ENCODE measurements around the gene PEAK3. TPM values are rescaled to one million over a fixed set of nuclear protein-coding genes. Genes with fewer than 3 reads are reported as not detected.

The PEAK3 gene
- total RNA-seq, 2 donors from 2014 or later, result 0.27 to 0.80 TPM

DNA sequence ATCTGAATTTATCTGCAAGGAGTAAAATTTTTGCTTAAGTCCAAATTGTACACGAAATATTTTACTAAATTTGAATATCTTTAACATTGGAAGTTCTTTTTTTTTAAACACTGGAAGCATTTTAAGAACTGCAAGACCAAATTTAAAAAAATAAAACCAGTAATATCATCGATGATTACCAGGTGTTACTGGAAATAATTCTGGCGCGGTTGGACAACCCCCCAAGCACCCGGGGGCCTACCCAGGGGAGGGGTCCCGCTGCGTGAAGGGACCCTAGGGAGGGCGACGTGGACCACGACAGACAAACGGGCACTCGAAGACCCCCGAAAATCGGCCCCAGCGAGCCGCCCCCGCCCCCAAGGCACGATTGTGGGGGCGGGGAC lies 13.1 kb downstream of the PEAK3 start:
- Histone ChIP-seq H3K4me3 (peak overlapping the region; percentile 100), H3K36me3 (peaks cover 0 to 5% of the 10 kb centered on the region in 2 donors), H3K27me3 (replicated peaks; ENCODE audit: insufficient read depth) (no peaks in the 10 kb centered on the region), H3K4me1 (replicated peaks) (peaks cover 19% of the 10 kb centered on the region), H3K27ac (peak overlapping the region; percentile 76 to 99), H3K9me3 (no peaks in the 10 kb centered on the region)
- TF ChIP-seq POLR2AphosphoS5 (IDR thresholded peaks at IDR 0.05) (no peak), POLR2A (IDR thresholded peaks at IDR 0.05) (no peak)
- TF ChIP-seq, protein P1, sequence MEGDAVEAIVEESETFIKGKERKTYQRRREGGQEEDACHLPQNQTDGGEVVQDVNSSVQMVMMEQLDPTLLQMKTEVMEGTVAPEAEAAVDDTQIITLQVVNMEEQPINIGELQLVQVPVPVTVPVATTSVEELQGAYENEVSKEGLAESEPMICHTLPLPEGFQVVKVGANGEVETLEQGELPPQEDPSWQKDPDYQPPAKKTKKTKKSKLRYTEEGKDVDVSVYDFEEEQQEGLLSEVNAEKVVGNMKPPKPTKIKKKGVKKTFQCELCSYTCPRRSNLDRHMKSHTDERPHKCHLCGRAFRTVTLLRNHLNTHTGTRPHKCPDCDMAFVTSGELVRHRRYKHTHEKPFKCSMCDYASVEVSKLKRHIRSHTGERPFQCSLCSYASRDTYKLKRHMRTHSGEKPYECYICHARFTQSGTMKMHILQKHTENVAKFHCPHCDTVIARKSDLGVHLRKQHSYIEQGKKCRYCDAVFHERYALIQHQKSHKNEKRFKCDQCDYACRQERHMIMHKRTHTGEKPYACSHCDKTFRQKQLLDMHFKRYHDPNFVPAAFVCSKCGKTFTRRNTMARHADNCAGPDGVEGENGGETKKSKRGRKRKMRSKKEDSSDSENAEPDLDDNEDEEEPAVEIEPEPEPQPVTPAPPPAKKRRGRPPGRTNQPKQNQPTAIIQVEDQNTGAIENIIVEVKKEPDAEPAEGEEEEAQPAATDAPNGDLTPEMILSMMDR (IDR thresholded peaks at IDR 0.05), result no peak
- WGBS, result under 1% methylated on average over 19 of the region's 19 CpGs
- DNase-seq (ENCODE audit: low spot score), result no peak
- intact Hi-C loops (cut with DNase I), result no loop called here

GRCh38 chr19:2268480-2268830 lies 13.5 kb downstream of the PEAK3 start:
- TF ChIP-seq POLR2AphosphoS5 (IDR thresholded peaks at IDR 0.05) (no peak), POLR2A (IDR thresholded peaks at IDR 0.05) (no peak)
- Histone ChIP-seq H3K4me1 (replicated peaks) (peaks cover 18% of the 10 kb centered on the region), H3K9me3 (no peaks in the 10 kb centered on the region), H3K27me3 (replicated peaks; ENCODE audit: insufficient read depth) (no peaks in the 10 kb centered on the region), H3K27ac (peak overlapping the region in 1 of 2 donors; percentile 99), H3K36me3 (peaks cover 0 to 5% of the 10 kb centered on the region in 2 donors), H3K4me3 (peak overlapping the region; percentile 100)
- no peak for DNase-seq (ENCODE audit: low spot score)
- intact Hi-C loops (cut with DNase I), result no loop called here
- 78% methylated on average over 4 of the region's 4 CpGs for WGBS

GRCh38 chr19:2266183-2266993 lies 15.6 kb downstream of the PEAK3 start:
- H3K27me3 ChIP-seq (replicated peaks; ENCODE audit: insufficient read depth), result no peaks in the 10 kb centered on the region
- H3K4me1 ChIP-seq (replicated peaks), result no peaks in the 10 kb centered on the region
- no peaks in the 10 kb centered on the region for H3K36me3 ChIP-seq
- no peak overlapping the region for H3K4me3 ChIP-seq
- no peaks in the 10 kb centered on the region for H3K9me3 ChIP-seq
- H3K27ac ChIP-seq, result no peak overlapping the region
- TF ChIP-seq POLR2A (IDR thresholded peaks at IDR 0.05) (peak; percentile 50), POLR2AphosphoS5 (IDR thresholded peaks at IDR 0.05) (peak; percentile 45)
- TF ChIP-seq, protein P1 (IDR thresholded peaks at IDR 0.05), result no peak
- WGBS, result 57% methylated on average over 18 of the region's 18 CpGs
- intact Hi-C loops (cut with DNase I), result no loop called here
- DNase-seq (ENCODE audit: low spot score), result peak; percentile 48

DNA sequence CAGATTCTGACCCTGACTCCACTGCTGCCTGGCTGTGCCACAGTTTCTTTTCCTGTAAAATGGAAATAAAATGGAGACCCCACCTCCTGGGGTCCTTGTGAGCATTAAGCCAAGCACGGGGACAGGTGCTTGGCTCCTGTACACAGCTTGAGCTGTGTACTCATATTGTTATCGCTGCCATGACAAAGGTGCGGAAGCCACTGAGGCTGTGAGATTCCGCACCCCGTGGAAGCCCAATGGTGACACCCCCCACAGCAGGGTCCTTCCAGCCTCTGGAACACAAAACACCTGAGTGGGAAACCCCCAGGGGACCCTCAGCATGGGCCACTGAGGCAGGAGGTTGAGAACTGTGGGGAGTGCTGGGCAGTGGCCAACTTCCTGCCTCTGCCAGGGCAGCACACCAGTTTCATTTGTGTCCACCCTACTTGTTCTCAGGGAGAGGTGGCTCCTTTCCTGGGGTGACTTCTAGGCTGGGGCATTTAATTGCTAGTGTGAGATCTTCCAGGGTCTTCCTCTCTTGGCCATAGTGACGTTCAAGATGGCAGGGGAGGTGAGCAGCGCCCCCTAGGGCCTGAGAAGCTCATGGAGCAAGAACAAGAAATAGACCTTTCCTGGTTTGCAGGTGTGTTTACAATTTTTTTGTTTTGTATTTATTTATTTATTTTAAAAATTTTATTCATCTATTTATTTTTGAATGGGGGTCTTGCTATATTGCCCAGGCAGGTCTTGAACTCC lies 20.4 kb downstream of the PEAK3 start:
- Histone ChIP-seq H3K36me3 (no peaks in the 10 kb centered on the region), H3K4me1 (replicated peaks) (no peaks in the 10 kb centered on the region), H3K27ac (no peak overlapping the region), H3K9me3 (no peaks in the 10 kb centered on the region), H3K4me3 (no peak overlapping the region), H3K27me3 (replicated peaks; ENCODE audit: insufficient read depth) (no peaks in the 10 kb centered on the region)
- intact Hi-C loops (cut with DNase I), result no loop called here
- no peak for DNase-seq (ENCODE audit: low spot score)
- WGBS, result 65% methylated on average over 7 of the region's 7 CpGs
- no peak for TF ChIP-seq POLR2AphosphoS5 (IDR thresholded peaks at IDR 0.05)
- TF ChIP-seq, protein P1 (IDR thresholded peaks at IDR 0.05), result peak in 2 of 4 experiments; percentile 10 to 23
- TF ChIP-seq POLR2A (IDR thresholded peaks at IDR 0.05), result no peak

GRCh38 chr19:2260341-2260805 lies 21.6 kb downstream of the PEAK3 start:
- Histone ChIP-seq H3K4me1 (replicated peaks) (no peaks in the 10 kb centered on the region), H3K4me3 (no peak overlapping the region), H3K36me3 (no peaks in the 10 kb centered on the region), H3K27me3 (replicated peaks; ENCODE audit: insufficient read depth) (no peaks in the 10 kb centered on the region), H3K27ac (no peak overlapping the region), H3K9me3 (no peaks in the 10 kb centered on the region)
- 61% methylated on average over 11 of the region's 11 CpGs for WGBS
- TF ChIP-seq POLR2A (IDR thresholded peaks at IDR 0.05) (no peak), POLR2AphosphoS5 (IDR thresholded peaks at IDR 0.05) (no peak)
- TF ChIP-seq, protein P1 (IDR thresholded peaks at IDR 0.05), result no peak
- DNase-seq (ENCODE audit: low spot score), result no peak
- intact Hi-C loops (cut with DNase I), result no loop called here
